Left lung (tissue), 10 donors: ENCODE measurements around the gene MEPCE. TPM values are rescaled to one million over a fixed set of nuclear protein-coding genes. Genes with fewer than 3 reads are reported as not detected.
A peak's percentile ranks its signal among the peaks of the same experiment; 100 is the strongest.

Experiments used
- ATAC-seq: fragments of 200-7000 bp; cut with Tn5 transposase; one replicate; pipeline ENCODE4 v1.9.1; 2020; ENCODE audit warnings: moderate library complexity
- DNase-seq, 4 donors: peaks; one replicate each; pipeline ENCODE4 v3.0.0-alpha.2; 2013 to 2020
- H3K27ac ChIP-seq, 2 donors: fragments of 200-600 bp; sonication (generic) in 1 of 2; one replicate each; pipeline versions ENCODE4 v1.5.0 to v1.8.0; 2020 to 2021
- H3K27me3 ChIP-seq, 2 donors: fragments of 200-600 bp; sonication (generic) in 1 of 2; one replicate each; pipeline versions ENCODE4 v1.5.0 to v1.8.0; 2020 to 2021
- H3K36me3 ChIP-seq, 2 donors: fragments of 200-600 bp; sonication (generic) in 1 of 2; one replicate each; pipeline versions ENCODE4 v1.5.0 to v1.8.0; 2020 to 2021
- H3K4me1 ChIP-seq, 2 donors: fragments of 200-600 bp; one replicate each; pipeline ENCODE4 v1.8.0; 2021
- H3K4me3 ChIP-seq, 2 donors: fragments of 200-600 bp; sonication (generic) in 1 of 2; one replicate each; pipeline versions ENCODE4 v1.5.0 to v1.8.0; 2020 to 2021; ENCODE audit warnings: mild to moderate bottlenecking in 1 of 2
- H3K9me3 ChIP-seq, 2 donors: fragments of 200-600 bp; sonication (generic) in 1 of 2; one replicate each; pipeline versions ENCODE4 v1.5.0 to v1.8.0; 2020 to 2021
- intact Hi-C, 2 donors: fragments of 100-400 bp; cut with DNase I; formaldehyde crosslinking; loops; one replicate each; pipeline versions ENCODE4 v1.11.2 to v1.14.2; 2022
- polyA plus RNA-seq, 6 donors: library from polyadenylated mRNA; unstranded; fragments of 120-200 nt; gene quantifications; one replicate each; pipeline ENCODE4 v1.2.1, GENCODE V29; 2013; ENCODE audit not compliant: insufficient read length in 6 of 6
- total RNA-seq, 2 donors: library from RNA; stranded (reverse); fragmentation: NEBNext Ultra II Directional; extraction: Animal tissue kit (Norgen Biotek cat#: 25700); gene quantifications; one replicate each; pipeline ENCODE4 v1.2.1, GENCODE V29; 2021
- TF ChIP-seq, protein P1 (sequence below), 2 donors: fragments of 200-600 bp; sonication (generic) in 1 of 2; IDR thresholded peaks; one replicate each; pipeline versions ENCODE4 v1.5.0 to v1.8.0; 2021; ENCODE audit warnings: antibody characterized with exemption in 2 of 2
- donor health status: DM: no; HTN: yes; CAD: no.
- donor health status: DM: no; HTN: no; CAD: no.

MEPCE gene
- total and polyA plus RNA-seq, 8 donors: 25.0 to 49.3 (median 42.6) TPM

DNA sequence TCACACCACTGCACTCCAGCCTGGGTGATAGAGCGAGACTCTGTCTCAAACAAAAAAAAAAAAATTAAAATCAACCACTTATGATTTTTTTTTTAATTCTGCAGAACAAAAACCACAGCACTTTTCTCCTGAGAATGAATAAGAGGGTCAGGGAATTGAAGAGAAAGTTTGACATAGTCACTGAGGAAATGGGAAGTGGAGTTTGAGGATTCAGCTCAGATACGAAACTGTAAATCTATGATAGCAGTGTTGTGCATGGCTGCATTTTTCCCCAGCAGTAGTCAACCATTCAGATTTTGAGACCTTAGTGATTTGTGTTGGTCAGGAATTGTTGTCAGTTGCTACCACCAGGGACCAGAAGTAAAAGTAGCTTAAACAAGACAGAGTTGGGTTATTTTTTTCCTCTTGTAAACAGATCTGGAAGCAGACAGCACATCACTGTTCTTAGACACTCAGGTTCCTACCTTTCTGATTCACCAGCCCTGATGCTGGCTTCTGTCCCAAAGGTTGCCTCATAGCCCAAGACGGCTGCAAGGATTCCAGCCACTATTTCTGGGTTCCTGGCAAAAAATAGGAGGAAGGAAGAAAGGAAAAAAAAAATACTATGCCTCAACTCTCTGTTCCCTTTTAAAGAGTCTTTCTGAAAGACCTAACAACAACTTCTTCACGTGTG is 36.3 kb upstream of the MEPCE start:
- DNase-seq: no peak
- TF ChIP-seq, protein P1, sequence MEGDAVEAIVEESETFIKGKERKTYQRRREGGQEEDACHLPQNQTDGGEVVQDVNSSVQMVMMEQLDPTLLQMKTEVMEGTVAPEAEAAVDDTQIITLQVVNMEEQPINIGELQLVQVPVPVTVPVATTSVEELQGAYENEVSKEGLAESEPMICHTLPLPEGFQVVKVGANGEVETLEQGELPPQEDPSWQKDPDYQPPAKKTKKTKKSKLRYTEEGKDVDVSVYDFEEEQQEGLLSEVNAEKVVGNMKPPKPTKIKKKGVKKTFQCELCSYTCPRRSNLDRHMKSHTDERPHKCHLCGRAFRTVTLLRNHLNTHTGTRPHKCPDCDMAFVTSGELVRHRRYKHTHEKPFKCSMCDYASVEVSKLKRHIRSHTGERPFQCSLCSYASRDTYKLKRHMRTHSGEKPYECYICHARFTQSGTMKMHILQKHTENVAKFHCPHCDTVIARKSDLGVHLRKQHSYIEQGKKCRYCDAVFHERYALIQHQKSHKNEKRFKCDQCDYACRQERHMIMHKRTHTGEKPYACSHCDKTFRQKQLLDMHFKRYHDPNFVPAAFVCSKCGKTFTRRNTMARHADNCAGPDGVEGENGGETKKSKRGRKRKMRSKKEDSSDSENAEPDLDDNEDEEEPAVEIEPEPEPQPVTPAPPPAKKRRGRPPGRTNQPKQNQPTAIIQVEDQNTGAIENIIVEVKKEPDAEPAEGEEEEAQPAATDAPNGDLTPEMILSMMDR (IDR thresholded peaks at IDR 0.05): no peak
- no peak for ATAC-seq
- no peak overlapping the region for H3K4me3 ChIP-seq
- H3K36me3 ChIP-seq: peaks cover 0 to 7% of the 10 kb centered on the region in 2 donors
- intact Hi-C loops: no loop called here
- H3K4me1 ChIP-seq: peaks cover 0 to 24% of the 10 kb centered on the region in 2 donors
- H3K9me3 ChIP-seq: no peaks in the 10 kb centered on the region
- peaks cover 0 to 10% of the 10 kb centered on the region in 2 donors for H3K27me3 ChIP-seq
- H3K27ac ChIP-seq: no peak overlapping the region

DNA sequence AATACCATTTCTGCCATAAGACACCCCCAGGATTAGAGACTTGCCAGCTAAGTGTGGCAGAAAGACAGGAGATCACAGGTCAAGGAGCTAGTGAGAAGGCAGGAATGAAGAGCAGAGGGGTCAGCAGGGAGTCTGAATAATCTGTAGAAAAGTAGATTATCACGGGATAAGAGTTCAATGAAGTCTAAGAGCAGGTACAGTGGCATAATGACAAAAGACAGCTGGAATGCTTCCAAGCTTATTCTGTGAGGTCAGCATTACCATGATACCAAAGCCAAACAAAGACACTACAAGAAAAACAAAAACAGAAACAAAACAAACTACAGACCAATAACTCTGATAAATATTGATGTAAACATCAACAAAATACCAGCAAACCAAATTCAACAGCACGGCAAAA is 35.6 kb upstream of the MEPCE start:
- ATAC-seq: no peak
- TF ChIP-seq, protein P1 (IDR thresholded peaks at IDR 0.05): no peak
- Histone ChIP-seq H3K27me3 (peaks cover 0 to 10% of the 10 kb centered on the region in 2 donors), H3K27ac (no peak overlapping the region), H3K4me3 (no peak overlapping the region), H3K9me3 (no peaks in the 10 kb centered on the region), H3K36me3 (peaks cover 0 to 7% of the 10 kb centered on the region in 2 donors), H3K4me1 (peaks cover 0 to 24% of the 10 kb centered on the region in 2 donors)
- intact Hi-C loops: no loop called here
- DNase-seq: no peak

DNA sequence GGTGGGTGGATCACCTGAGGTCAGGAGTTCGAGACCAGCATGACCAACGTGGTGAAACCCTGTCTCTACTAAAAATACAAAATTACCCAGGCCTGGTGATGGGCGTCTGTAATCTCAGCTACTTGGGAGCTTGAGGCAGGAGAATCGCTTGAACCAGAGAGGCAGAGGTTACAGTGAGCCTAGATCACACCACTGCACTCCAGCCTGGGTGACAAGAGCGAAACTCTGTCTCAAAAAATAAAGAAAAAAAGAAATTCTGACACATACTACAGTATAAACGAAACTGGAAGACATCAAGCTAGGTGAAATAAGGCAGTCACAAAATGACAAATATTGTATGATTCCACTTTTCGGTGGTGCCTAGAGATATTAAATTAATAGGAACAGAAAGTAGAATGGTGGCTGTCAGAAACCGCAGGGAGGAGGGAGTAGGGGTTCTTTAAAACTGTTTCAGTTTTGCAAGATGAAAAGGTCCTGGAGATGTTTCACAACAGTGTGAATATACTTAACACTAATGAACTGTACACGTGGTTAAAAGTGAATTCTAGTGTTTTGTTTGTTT is 33.1 kb upstream of the MEPCE start:
- Histone ChIP-seq H3K36me3 (peaks cover 0 to 17% of the 10 kb centered on the region in 2 donors), H3K4me3 (no peak overlapping the region), H3K27ac (peak overlapping the region in 1 of 2 donors; percentile 43), H3K4me1 (peaks cover 0 to 24% of the 10 kb centered on the region in 2 donors), H3K9me3 (no peaks in the 10 kb centered on the region), H3K27me3 (no peaks in the 10 kb centered on the region)
- DNase-seq: no peak
- TF ChIP-seq, protein P1 (IDR thresholded peaks at IDR 0.05): no peak
- ATAC-seq: peak; percentile 67
- intact Hi-C loops: no loop called here

DNA sequence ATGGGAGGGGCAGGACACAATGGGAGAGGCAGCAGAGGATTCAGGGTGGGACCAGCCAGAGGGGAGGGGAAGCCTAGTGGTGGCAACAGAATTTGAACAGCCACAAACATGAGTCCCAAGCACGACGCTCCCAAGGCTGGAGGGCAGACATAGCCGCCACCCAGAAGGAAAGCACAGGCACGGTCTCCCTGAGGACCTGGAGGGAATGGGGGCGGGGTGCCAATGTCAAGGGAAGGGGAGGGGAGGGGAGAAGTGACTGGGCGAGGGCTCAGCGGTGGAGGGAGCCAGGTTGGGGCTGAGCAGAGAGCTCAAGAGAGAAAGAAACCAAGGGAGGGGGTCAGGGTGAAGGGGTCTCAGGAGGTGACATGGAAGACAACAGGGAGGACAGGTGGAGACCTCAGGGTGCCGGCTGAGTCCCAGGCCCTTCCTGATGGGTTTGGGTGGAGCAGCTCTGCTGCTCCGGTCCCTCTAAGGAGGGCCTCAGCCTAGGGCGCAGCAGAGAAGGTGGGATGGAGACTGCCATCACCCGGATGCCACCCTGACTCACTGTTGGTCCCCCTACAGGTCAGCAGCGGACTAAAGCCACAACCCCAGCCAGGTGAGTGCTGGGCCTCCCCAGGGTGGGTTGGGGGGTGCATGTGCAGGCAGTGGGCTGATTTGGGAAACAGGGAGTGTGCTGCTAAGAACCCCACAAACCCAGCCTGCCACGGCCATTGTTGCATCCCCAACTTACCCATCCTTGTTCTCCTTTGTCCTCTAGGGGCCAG is 32.1 kb upstream of the MEPCE start:
- no peak for ATAC-seq
- intact Hi-C loops: no loop called here
- H3K4me3 ChIP-seq: no peak overlapping the region

More for the DNA sequence above, 32.1 kb upstream of the MEPCE start:
- TF ChIP-seq, protein P1 (IDR thresholded peaks at IDR 0.05): no peak
- Histone ChIP-seq H3K4me1 (peaks cover 0 to 24% of the 10 kb centered on the region in 2 donors), H3K9me3 (no peaks in the 10 kb centered on the region), H3K36me3 (peaks cover 0 to 24% of the 10 kb centered on the region in 2 donors), H3K27me3 (no peaks in the 10 kb centered on the region), H3K27ac (no peak overlapping the region)
- no peak for DNase-seq
